Measurements from ENCODE around the gene MCM3AP.

- TF ChIP-seq CTCF (IDR thresholded peaks at IDR 0.05; ENCODE audit: insufficient read depth, low read length, poor library complexity, severe bottlenecking) (no peak), EZH2phosphoT487 (conservative IDR thresholded peaks at IDR 0.05; ENCODE audit: low read length) (no peak)
Observed at GRCh38 chr21:46215436-46216131, 69.8 kb downstream of the MCM3AP start.

All from SU-DHL-6 (cell line).